Hypothalamus (tissue), 51 donors: ENCODE results near the gene PRIMPOL.
A peak's percentile ranks its signal among the peaks of the same experiment; 100 is the strongest.

Experiments
- DNase-seq, 51 donors: peaks; one replicate each; lab custom pipeline; 2025; lab: John Stamatoyannopoulos, UW

Gene PRIMPOL

DNA sequence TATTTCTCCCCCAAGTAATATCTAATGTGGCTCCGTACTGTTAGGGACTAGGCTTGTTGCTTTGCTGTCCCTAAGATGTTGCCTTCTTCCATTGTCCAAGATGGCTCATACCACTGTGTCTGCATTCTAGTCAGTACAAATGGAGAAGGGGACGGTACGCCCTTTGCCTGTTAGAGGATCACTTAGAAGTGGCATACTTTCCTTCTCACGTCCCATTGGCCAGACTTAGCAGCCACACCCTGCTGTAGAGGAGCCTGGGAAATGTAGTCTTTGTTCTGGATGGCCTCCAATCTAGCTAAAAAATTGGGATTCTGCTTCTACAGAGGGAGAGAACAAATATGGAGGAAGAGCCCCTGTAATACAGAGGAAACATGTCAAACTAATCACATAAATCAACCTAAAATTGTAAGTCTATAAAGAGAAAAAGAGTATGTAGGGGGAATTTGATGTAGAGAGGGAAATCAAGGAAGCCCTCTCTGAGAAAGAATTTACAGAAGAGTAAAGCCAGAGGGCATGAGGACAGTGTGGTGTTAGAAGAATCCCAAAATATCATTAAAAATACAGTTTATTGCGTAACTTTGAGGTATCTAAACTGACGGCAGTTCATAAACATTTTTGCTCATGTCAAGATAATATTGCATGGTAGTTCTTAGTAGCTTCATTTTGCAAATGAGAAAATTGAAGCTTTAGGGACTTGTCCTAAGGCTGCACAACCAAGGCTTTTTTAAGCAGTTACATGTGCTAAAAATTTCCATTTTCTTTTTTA, 15.1 kb downstream of the PRIMPOL start:
- DNase-seq: no peak

DNA sequence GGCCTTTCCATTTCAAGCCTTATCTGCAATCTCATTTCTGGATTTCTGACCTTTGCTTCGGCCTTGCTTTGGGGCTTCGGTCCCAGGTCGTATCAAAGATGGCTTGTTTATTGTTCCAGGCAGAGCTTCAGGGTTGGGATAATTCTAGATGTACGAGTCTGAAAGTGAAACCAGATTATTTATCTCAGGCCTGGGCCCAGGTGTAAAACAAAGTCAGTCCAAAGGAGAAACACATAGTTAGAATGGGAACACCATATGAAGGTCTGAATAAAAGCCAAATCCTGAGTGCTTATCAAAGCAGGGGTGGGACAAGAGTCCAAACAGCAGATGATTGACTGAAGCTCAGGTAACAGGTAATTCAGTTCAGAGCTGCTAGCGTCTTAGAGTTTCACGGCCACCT, 17.1 kb downstream of the PRIMPOL start:
- DNase-seq: no peak

DNA sequence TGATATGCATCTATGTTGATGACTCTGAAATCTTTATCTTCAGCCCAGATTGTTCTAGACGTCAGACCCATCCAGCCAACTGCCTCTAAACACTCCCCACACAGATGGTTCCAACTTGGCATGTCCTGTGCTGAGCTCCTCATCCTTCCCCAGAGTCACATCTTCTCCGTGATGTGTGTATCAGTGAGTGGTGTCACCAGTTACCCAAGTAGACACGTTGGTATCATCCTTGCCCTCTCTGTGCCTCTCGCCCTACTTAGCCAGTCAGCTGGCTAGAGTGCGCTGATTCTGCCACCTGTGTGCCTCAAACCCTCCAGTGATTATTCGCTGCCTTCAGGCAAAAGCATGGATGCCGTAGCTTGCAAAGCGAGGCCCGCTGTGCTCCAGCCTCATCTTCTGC, 18.6 kb downstream of the PRIMPOL start:
- DNase-seq: no peak

DNA sequence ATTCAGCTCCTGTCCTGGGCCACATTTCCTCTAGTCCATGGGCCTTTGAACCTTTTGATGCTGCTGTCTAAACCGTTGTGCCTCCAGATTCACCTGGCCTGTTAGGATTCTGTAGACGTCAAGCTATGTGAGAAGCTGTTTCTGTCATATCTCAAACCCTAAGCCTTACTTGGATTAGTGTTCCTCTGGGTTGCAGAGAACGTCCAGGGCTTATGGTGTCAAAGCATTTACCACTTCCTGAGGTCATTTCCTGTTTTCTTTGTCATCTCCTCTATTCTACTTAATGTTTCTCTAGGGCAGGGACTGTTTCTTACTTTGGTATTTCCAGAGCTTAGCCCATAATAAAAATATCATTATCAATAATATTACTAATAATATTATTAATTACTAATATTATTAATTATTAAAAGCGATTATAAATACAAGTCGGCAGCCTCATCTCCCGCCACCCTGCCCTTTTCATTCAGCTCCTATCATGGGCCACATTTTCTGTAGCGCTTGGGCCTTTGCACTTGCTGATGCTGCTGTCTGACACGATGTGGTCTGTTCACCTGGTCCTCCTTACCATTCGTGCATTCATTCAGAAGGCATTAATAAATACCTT, 19.1 kb downstream of the PRIMPOL start:
- DNase-seq: no peak

DNA sequence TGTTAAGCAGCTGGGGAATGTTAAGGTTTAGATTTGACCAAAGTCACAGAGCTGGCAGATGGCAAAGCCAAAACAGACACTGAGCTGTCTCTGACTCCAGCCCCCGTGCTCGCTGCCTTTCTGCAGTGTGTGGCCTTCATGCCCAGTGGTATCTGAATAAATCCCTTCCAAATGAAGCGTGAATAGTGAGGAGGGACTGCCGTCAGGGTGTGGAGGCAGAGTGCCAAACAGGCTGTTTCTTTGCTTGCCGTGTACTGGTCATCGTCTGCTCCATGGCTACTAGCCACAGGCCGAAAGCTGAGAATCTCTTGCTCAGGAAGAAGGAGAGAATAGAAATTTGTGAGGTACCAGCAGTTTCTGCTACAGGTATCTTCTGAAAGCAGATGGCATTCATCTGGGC, 19.7 kb downstream of the PRIMPOL start:
- peak in 4 of 51 donors; percentile 3 to 12 (median 5) for DNase-seq

DNA sequence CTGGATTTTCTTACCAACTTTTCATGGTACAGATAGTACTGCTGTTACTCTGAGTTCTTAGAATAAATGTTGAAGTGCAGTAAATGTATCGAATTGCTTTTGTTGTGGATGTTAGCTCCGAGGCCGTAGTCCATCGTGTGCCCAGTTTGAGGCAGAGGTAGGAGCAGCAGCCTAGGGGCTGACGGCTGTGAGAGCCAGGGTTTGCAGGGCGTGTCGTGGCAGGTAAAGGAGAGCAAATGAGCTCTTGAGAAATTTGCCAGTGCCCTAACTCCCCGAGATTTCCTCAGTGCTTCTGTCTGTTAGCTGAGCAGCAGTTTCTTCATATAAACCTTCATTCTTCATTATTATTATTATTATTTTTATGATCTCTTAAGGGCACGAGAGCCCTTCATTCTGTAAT, 21.6 kb downstream of the PRIMPOL start:
- no peak for DNase-seq

DNA sequence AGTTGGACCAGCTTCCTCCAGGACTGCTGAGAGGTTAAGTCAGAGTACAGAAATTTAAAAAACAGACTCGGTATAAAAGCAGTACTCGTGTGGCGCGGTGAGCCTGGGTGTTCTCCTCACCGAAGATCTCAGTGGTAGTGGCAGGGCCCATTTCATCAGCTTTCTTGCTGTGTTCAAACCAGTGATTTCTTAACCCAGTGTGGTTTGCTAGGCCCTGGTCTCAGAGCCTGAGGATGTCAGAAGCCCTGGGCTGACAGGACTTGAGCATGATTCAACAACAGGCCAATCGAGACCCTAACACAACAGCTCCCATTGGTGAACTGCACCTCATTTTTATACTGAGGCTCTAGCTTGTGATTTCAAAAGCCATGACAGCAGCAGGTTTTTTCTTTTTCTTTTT, 23.2 kb downstream of the PRIMPOL start:
- DNase-seq: no peak

DNA sequence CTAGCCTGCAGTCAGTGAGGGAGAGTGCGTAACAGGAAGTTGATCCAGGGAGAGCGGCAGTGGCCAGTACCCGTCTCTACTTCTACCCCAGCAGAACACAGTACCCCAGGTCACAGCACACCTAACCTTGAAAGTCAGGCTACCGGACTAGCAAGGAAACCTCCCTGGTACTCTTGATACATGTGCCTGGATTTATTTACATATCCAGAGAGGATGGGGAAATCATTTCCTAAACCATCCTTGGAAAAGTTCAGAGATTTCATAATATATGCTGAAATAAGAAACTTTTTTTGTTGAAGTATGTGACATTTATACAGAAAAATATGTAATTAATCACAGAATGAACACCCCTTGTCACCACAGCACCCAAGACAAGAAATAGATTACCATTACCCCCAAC, 24.5 kb downstream of the PRIMPOL start:
- no peak for DNase-seq

DNA sequence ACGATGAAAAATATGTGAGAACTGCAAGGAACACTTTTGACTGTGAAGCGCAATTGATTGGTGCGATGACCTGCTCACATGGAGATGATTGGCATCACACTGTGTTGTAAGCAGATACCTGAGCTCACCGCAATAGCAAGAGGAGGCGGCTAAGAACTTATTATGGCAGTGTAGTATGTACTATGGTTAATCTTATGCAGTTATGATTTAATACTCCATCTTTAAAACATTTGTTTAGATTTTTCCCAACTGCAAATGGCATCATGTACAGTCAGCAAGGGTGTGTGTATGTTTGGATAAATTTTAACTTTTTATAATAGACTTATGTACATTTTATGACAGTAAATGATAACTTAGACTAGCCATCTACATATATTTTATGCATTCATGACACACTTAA, 25.5 kb downstream of the PRIMPOL start:
- DNase-seq: no peak

DNA sequence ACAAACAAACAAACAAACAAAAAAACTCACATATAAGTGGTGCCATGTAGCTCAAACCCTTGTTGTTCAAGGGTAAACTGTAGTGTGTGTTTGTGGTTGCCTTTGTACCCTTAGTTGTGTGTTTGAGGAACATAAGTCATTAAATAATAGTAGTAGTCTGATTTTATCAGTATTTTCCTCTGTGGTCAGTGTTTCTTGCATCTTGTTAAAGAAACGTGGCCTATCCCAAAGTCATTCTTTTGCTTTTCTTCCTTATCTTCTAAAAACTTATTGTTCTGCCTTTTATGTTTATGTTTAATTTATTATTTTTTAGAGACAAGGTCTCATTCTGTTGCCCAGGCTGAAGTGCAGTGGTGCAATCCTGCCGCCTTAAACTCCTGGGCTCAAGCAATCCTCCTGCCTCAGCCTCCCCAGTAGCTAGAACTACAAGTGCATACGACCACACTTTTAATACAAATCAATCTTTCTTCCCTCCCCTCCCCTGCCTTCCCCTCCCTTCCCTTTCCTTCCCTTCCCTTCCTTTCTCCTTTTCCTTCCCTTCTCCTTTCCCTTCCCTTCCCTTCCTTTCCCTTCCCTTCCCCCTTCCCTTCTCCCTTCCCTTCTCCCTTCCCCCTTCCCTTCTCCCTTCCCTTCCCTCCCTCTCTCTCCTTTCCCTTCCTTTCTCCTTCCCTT, 26.4 kb downstream of the PRIMPOL start:
- DNase-seq: no peak

DNA sequence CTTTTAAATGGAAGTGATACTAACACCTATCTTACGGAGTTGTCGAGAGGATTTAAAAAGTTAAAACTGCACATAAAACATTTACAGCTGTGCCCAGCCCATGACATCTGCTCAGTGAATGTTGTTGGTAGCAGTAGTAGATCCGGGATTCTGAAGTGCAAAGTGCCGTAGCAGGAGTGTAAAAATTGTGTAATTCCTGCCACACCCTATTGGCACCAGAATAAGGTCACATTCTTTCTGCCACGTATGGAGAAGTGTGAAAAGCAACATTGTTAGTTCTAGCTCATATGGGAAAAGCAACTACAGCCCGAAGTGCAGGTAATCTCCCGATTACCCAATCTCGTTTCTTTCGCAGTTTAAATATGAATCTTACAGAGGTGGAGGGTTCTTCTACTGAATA, 31.2 kb downstream of the PRIMPOL start:
- no peak for DNase-seq

DNA sequence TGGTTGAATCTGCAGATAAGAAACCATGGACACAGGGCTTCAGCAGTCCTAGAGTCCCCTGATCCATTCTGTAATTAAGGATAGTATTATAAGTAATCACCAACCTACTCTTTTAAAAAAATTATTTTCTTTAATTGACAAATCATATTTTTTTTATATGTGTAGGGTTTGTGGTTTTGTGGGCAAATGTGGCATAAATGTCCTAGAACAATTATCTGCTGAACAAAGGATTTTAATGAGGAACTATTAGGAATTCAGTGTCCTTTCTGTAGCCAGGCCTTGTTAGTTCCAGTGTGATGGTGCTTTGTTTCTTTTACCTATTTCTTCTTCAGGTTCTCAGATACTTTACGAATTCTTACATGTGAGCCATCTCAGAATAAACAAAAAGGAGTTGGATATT, 32.4 kb downstream of the PRIMPOL start:
- DNase-seq: no peak

DNA sequence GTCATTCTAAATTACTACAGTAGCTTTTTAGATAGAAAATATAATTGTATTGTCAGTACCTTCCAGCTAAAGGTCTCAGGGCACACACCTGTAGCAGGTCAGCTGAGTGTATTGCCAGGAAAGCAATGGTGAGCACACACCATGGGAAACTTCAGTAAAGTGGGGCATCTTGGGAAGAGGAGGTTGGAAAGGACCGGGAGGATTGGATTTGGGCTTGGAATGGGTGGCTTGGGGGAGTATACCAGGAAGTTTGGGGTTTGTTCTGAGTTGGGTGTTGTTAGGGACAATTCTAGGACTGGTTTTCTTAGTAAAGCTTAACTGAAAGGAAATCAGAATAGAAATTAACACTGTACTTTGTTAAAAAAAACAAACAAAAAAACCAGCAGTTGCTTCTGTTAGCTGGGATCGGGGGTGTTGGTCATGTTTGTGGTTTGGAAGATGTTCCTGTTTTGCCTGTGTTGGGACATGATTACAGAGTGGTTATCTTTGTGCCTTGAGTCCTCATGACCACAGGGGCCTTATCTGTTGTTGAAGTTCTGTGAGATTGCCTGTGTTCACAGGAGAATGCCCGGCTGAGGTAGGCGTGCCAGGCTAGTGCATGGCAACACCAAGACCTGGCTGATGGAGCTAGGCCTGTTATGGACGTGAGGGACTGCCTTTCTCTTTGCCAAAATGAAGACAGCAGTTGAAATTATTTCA, 35.1 kb downstream of the PRIMPOL start:
- no peak for DNase-seq

DNA sequence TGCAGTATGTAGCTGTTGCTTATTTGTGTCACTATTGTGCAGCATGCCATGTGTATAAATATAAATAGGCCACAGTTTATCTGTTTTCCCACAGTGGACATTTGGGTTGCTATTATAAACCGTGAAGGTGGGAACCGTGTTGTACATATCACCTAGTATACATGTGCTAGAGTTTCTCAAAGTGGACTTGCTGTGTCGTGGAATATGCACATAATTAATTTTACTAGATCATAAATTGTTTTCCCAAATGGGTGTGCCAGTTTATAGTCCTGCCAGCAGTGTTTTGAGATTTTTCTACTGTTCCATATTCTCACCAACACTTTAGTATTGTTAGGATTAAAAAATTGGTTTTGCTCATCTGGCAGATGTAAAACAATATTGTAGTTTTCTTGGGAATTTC, 38.5 kb downstream of the PRIMPOL start:
- DNase-seq: no peak

DNA sequence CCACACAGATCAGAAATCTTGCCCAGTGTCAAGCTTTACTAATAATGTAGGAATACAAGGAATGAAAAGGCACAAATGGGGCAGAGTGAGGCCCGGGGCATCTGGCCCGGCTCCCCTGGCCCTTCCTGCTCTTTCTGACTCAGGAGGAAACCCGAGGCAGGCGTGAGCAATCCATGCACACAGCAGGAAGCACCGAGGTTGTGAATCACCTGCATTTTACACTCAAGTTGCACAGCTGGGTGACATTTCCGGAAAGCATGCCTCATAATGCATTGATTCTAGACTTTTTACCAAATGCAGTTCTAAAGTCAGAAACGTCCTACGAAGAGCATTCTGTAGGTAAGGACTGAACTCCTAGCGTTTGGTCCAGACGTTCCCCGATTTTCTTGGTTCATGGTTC, 38.9 kb downstream of the PRIMPOL start:
- no peak for DNase-seq

DNA sequence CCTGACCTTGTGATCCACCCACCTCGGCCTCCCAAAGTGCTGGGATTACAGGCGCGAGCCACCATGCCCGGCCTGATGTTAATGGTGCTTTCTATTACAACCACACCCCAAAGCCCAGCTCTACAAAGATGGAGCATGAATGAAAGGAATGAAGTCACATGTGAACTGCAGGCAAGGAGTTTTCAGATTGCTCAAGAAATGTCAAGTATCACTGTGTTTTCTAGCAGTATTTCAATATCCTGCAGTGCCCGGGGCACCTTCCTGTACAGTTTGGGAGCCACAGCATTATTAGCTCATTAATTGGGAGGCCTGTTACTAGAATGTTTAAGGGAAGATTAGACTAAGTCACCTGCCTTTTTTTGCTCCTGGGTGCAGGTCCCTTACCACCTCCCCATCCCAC, 40.1 kb downstream of the PRIMPOL start:
- no peak for DNase-seq

DNA sequence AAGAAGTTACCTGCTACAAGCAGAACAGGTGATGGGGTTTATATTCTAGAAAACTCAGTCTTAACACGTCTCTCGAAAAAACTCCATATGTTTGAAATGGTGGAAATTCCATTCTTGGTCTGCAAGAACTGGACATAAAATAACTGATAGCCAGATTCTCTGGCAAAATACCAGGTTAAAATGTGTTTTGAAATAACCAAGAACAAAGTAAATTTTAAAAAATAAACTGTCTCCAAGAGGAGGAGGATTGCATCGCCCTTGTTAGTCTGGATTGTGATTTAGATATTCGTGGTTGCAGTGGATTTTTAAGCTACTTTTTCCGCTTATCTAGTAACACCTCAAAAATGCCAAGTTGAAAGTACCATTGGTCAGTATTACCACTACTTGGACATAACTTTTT, 43.5 kb downstream of the PRIMPOL start:
- no peak for DNase-seq

DNA sequence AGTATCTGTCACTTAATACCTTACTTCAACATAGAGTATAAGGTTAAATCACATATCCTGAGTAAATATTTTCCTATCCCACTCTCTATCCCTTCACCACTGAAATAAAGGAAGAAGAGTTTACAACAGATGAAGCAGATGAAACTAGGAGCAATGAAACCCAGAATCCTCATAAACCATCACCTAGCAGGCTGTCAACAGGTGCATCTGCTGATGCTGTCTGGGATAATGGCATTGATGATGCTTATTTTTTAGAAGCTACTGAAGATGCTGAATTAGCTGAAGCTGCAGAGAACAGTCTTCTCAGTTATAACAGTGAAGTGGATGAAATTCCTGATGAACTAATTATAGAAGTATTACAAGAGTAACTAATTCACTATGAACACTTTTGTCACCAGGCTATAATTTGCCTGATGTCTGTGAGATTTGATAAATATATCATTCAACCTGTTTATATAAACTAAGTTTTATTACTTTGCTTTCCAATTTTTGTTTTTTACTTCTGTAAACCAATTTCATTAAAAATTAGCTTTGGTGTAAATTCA, 44.9 kb downstream of the PRIMPOL start:
- no peak for DNase-seq

DNA sequence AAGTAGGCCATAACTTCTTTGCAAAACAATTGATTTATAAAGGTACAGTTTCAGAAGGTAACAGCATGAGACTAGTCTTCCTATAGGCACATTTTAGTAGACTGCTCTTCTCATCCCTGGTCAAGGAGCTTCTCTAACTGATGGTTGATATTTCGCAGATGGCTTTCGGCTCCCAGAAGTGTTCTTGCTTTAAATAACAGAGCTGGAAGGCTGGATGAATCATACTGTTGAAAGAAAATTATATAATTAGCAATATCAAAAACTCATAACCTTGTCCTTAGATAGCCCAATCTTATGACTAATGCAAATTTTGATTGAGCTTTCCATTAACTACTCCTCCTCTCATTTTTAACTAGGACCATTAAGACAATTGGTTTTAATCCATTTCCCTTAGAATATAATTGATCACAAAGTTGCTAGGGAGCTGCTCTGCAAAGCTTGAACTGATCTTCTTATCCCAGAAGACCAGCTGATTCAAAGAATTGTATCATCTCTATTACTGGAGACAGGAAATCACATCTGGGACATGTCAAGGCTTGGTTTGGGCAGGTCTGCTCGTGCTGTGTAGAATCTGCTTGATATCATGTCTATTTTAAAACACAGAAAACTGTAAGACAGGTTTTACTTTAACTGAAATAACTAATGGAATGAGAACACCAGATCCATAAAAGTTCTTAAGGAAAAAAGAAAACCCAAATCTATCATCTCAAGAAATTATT, 45.8 kb downstream of the PRIMPOL start:
- DNase-seq: peak in 1 of 51 donors; percentile 12

DNA sequence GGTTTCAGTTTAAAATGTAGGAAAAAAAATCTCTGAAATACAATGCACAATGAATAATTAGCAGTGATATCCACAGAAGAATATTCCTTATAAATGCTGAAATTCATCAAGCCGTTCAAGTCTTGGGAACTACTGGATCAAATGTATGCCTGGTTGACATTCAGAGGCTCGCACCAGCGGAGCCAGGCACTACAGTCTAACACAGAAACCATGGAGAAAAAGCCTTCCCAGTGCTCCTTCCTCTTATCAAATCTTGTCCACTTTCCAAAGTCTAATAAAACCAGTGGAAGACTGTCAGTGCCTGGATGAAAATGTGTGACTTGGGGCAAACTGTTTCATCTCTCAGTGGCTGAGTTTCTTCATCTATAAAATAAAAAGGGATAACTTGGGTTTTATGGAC, 48.4 kb downstream of the PRIMPOL start:
- no peak for DNase-seq

DNA sequence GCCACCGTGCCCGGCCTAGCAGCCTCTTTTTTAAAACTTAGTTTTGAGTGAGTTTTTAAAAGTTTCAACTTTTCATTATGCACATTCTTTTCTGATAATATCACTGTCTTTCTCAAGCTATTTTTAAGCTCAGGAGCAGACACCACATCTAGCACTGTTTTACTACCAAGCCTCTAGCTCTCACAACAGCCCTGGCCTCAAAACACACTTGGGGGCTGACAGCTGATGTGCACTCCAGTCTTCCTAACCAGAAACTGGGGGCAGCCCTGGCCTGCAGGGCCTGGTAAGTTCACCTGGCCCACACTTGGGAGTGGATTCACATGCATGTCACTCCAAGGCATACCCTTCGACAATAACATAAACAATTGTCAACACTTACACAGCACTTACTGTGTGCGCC, 50.4 kb downstream of the PRIMPOL start:
- no peak for DNase-seq
